CD4-positive, alpha-beta T cell treated with Interleukin-1 beta for 1 hour (primary cell): Measurements from ENCODE around the gene KIAA1549.
A peak's percentile ranks its signal among the peaks of the same experiment; 100 is the strongest.

ENCODE experiments used
- DNase-seq, 2 donors: peaks; one replicate each; pipeline ENCODE4 v3.0.0-alpha.2; 2020 to 2022

Gene KIAA1549

DNA sequence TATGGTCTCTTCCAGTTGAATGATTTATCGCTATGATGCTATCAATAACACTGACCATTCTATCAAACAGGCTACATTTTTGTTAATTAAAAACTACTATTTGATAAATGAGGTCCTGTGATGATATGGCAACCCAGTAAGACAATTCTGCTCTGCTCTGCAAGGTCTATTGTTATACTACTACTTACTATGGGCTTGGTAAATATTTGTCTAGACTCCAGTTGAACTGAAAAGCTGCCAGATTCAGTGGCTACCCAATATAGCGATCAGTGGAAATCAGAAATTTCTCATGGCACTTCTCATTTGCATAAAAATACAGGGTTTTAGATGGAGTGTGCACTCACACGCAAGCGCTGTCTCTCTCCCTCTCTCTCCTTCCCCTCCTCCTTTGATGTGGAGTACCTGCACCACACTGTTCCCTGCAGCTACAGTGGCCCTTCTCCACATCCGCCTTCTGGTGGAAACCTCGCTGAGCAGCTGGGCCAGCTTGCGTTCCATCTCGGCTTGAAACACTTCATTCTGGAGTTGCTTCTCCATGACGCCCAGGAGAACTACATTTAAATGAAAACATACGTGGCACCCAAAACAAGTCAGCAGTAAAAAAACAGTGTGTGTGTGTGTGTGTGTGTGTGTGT is 77.9 kb downstream of the KIAA1549 start:
- peak; percentile 70 to 72 for DNase-seq

DNA sequence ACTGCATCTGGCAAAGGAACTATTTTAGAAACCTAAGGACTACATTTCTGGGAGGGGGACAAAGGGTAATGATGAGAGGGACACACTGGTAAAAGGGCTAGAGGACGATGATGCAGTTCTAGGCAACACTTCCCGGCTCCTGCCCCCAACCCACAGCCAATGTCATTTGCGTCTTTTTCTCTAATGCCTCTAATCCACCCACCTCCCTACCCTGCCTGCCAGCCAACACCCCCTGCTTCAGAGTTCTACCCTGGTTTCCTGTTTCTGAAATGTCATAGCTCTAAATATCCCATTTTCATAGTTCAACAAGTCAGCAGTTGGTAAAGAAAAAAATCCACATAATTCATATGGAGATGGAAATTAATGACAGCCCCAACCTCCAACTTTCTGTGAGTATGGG is 79.0 kb downstream of the KIAA1549 start:
- DNase-seq, result no peak

DNA sequence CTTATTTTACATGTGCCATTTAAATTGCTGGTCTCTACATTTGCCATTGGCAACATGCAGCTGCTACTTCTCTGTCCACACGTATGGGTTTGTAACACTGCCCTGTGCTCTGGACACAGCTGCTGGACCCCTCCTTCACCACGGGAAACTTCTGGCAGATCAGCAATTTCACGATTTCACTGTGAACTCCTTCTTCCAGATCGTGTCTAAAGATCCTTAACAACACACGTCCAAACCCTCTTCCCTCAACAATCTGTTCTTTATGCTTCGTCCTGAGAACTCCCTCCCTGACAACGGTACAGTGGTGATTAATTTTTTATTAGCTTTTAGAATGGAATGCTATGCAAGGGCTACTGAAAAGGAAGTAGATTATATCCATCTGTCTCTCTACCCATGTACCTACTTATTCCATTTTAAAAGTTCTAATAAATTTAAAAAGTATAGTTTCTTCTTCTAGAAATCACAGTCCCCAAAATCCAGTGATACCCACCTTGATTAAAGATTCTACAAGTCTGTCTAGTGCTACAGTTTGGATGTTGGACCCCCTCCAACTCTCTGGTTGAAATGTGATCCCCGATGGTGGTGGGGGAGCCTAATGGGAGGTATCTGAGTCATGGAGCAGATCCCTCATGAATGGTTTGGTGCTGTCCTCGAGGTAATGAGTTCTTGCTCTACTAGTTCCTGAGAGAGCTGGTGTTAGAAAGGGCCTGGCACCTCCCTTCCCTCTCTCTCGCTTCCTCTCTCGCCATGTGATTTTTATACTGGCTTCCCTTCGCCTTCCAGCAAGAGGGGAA is 81.0 kb downstream of the KIAA1549 start:
- no peak for DNase-seq

DNA sequence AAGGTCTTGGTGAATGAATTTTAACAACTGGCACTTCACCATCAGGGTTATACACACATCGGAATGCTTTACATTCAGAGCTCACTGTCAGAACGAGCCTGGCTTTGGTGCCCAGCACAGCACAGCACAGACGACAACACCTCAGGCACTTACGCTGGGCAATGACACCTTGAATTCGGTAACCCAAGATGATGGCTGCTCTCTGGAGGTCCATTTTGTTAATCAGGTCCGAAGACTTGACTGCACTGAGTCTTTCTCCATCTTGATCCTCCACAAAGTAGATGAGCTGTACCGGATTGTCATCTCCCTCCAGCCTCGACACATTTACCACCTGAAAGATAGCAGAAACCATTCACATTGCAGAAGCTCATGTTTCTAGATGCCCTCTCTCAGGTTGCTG is 82.4 kb downstream of the KIAA1549 start:
- DNase-seq, result no peak

DNA sequence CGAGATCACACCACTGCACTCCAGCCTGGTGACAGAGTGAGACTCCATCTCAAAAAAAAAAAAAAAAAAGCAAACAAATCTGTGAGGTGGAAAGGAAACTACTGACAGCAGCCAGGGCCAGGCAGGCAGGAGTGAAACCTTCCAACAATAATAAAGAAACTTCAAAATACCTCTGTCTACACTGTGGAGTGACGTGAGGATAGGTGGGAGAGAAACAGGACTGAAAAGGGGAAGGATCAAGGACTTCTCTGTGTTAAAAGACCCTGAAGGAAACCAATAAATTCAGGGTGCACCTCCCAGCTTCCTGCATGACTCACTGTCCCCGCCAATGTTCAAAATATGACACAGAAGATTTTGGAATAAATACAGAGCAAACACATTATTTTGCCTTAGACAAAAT is 82.9 kb downstream of the KIAA1549 start:
- DNase-seq, result no peak

DNA sequence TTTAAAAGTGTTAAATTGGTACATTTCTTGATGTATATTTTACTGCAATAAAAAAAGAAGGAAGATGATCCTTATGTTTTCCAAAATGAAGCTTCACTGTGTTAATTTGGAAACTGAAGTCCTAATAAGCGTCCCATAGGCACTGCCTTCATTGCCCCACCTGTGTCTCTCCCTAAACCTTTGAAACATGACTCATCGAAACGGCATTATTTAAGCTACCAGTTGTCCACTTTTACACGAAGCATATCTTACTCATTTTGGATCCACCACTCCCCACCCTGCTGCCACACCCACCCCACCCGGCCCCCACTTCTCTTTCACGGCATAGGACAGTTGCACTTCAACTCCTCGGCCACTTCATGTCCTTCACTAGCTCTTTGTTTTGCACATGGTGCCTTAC is 85.5 kb downstream of the KIAA1549 start:
- DNase-seq, result no peak

DNA sequence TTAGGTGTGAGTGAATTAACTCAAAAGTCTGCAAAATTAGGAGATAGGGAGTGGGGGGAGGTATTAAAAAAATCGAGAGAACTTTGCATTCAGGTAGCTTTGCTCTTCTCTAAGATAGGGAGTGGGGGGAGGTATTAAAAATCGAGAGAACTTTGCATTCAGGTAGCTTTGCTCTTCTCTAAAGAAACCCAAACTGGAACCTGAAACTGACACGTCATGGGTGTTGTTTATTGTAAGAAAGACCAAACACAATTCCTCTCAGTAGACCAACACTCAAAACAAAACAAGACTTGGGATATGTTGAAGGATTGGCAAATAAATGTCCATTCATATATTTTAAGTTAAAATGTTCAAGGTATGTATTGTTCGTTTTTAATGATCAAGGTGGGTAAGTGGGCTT is 87.9 kb downstream of the KIAA1549 start:
- DNase-seq, result no peak

DNA sequence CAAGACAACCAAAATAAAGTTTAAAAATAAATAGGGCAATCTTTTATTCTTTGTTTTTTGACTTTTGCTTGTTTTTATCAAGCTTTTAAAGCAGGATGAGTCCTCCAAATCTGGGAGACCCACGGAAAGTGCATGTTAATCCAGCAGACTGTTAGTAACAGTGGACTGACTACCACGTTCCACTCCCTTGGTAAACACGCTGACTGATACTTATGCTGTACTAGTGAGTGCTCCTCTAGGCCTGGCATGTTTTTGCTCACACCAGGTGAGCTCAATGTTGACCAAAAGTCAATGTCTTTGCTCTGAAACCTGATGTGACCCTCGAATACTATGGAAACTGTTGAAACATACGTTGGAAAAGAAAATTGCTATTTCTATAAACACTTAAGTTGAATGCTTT is 88.4 kb downstream of the KIAA1549 start:
- DNase-seq, result no peak

DNA sequence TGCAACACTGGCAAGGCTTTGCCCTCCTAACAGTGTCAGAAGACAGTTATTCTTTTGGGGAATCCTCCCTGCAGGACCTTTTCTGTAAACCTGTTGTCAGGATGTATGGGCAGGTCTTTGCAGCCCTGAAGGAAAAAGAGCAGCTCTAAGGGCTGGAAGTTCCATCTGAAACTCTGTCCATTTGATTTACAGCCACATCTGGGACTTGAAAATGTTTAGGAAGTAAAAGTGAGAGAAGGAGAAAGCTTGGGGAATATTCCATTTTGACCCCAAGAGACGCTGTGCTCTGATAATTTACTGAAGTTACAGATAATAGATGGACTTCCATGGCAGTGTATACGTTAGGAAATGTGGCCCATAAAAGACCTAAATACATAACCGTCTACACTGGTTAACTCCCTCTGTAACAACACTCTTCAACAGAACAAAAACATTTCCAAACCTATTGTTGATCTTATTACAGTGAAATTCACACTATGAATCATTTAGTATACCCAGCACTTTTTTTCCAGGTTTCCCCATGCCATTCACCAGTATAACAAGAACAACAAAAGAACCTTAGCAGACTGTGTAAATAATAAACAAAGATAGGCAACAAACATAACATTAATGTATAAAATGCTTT is 89.1 kb downstream of the KIAA1549 start:
- DNase-seq, result no peak

DNA sequence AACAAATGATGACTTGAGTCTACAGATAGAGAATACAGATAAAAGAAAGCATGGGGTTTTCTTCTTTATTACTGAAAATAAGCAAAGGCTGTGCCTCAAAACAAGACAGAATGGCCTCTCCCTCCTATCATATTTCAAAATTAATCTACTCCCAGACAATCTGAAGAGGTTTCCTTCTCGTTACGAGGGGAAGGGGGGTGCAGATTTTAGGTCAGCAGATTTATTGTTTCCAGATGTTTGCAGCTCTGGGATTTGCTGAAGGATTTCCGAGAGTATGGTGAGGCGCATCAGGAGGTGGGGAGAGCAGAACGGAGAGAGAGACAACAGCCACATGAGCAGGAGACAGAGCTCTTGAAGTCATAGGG is 89.8 kb downstream of the KIAA1549 start:
- DNase-seq, result no peak

DNA sequence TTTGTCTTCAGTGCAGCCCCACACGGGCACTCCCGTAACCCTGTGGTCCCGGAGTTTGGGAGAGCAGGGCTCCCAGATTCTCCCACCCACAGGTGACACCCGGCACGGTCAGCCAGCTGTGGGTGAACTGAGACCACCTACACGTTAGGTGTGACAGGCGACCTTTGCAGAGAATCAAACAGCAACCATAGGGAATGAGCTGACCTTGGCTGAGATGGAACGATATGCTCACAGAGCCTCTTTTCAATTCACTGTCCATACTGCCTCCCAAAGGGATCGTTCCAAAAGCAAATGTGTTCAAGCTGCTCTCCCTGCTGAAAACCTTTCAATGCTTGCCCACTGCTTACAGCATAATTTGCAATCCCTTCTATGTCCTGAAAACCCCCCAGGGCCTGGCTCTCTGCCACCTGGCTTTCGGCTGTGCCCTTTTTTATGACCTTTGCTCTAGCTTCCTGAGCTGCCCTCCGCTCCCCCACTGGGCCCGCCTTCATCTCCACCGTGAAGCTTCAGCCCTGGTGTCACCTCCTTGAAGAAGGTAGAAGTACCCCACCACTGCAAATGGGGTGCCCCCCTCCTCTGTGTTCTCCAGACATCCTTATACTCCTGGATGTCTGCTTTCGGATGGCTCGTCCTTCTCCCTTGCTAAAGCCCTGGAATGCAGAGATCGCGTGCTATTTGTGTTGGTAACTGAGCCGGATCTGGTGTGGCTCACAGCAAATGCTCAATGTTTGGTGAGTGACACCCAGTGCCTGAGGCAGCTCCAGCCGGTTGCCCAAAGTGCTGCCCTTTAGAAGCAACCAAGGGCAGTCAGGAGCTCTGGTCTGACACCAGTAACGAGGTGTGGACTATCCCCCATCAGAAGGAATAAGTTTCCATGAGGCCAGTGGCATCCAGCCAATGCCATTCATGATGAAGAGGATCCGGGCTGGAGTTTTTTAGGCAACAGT is 90.4 kb downstream of the KIAA1549 start:
- DNase-seq, result no peak

DNA sequence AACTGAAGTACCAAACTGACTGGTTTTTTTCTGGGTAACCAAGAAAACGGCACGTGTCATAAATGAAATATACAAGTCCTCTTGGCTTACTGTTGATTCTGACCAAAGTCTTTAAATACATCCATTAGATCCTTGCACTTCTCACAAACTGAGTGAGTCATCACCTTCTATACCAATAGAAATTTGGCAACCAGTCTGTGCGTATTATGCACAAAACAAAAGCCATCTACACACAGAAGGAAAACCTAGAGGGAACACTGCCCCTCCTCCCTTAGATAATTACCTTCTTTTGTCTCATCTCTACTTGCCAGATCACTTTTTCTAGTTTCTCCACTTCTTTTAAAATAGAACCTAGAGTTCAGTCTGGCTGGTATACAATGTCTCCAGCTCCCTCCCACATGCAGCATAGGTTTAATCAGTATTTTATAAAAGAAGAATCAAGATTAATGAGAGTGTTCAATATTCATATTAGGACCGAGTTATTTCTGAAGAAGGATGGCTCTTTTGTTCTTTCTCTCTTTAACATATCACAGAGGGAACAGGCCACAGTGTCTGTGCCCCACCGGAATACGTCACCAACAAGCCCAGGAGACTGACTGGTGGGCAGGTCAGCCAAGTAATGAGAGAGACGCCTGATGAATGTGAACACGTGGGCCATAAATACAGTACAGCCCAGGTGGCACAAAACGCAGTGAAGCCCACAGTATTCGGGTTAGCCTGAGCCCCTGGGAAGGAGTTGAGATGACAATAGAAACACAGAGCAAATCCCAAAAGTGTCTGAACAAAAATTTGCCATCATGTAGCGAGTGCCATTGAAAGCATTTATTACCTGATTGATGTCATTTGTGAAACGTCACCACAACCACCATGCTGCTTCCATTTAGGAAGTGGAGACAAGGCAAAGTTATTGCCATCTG is 91.3 kb downstream of the KIAA1549 start:
- no peak for DNase-seq

DNA sequence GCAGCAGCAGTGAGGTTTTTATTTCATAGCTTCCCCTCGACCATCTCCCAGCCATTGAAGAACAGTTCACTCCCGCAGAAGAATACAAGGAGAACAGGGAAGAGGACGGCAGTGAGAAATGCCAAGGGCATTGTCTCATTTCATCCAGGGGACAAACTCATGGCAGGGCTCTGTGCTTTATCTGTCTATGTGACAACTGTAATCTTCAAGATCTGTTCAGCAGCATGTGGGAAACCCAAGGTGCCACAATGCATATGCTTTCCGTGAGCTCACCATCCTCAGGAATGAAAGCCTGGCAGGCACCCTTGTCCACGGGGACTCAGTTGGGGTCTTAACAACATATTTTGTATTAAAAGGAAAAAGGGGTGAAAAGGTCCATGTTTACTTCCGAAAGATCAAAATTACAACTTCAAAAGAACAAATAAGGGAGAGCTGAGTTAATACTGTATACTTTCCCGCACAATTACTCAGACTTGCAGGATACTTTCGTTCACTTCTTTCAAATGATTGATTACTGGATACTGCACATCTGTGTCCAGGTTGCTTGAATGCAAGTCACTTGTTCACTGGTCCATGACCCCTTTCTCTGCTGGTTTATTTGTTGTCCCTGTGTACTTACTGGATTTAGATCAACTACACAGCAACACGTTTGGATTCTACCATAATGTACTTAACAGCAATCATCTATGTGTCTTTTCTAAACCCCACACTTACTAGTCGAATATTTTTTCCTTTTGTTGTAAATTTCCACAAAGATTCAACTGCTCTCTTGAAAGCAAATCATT is 93.1 kb downstream of the KIAA1549 start:
- DNase-seq, result no peak

DNA sequence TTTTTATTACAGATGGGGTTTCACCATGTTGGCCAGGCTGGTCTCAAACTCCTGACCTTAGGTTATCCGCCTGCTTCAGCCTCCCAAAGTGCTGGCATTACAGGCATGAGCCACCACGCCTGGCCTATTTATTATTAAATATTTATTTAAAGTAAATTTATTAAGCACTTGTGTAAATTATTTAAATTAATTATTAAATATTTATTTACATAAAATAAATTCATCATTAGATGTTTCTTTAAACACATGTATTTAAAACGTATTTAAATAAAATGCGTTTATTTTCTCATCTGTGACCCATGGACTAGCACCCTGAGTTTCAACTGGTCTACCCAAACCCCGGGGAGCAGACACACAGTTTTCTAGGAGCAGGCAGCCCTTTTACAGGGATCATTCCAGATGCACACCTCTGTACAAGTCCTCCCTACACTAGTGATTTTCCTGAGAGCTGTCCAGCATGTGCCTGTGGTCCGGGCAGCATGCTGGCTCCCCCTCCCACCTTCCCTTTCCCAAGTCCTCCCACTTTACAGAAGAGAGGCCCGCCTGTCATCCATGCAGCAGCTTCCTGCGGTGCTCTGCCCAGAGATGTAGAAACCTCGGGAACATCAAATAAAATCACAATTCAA is 94.0 kb downstream of the KIAA1549 start:
- DNase-seq, result no peak

DNA sequence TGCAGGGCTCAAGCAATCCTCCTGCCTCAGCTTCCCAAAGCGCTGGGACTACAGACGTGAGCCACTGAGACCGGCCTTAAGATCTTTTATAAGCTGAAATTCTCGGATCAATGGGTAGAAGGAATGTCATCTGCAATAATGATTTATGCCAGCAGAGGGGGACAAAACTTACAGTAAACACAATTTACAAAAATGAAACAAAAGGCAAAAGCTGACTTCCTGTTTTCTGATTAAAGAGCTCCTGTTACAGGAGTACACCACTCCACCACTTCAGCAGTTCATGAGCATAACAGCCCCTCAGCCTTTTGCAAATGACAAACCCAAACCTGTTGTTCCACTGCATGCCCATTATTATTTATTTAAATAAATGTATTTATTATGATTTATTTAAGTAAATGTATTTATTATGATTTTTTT is 94.7 kb downstream of the KIAA1549 start:
- DNase-seq, result peak; percentile 31 to 80

DNA sequence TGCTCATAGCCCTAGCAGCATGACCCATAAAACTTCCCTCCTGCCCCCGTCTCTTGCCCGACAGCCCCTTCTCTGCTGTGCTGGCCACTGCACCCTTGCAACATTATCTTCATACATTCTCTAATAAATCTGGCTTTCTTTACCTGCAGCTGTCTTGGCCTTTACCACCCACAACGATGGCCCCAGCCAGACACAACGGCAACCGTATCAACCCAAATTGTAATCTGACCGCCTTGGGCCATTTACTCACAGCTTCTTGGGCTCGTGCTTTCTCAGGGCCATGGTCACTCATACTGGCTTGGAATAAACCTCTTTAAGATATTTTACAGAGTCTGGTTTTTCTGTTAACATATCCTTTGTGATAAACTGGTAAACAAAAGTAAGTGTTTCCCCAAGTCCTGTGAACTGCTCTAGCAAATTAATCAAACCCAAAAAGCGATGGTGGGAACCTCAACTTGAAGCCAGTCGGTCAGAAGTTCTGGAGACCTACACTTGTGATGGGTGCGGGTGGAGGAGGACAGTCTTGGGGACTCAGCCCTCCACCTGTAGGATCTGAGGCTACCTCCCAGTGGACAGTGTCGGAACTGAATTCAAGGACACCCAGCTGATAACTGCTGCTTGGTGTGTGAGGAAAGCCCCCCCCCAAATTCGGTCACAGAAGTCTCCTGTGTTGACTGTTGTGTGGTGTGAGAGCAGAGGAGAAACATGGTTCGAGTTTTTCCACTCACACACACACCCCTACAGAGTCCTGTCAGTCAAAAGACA is 95.6 kb downstream of the KIAA1549 start:
- DNase-seq, result no peak

DNA sequence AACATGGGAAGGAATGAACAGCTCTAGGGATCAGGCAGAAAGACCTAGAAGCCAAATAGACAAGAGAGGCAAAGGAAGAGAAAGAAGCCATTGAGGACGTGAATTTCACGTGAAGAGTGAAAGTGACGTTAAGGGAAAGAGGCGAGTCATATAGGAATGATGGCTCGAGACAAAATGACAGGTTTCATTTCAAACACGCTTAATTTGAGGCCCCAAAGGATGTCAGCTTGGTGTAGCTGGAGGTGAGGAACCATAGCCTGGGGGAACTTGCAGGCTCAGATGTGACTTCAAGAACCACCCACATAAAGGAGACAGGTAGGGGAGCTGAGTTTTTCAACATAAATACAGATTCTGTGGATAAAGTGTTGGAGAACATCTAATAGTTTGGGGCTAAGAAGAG is 98.9 kb downstream of the KIAA1549 start:
- DNase-seq, result no peak

DNA sequence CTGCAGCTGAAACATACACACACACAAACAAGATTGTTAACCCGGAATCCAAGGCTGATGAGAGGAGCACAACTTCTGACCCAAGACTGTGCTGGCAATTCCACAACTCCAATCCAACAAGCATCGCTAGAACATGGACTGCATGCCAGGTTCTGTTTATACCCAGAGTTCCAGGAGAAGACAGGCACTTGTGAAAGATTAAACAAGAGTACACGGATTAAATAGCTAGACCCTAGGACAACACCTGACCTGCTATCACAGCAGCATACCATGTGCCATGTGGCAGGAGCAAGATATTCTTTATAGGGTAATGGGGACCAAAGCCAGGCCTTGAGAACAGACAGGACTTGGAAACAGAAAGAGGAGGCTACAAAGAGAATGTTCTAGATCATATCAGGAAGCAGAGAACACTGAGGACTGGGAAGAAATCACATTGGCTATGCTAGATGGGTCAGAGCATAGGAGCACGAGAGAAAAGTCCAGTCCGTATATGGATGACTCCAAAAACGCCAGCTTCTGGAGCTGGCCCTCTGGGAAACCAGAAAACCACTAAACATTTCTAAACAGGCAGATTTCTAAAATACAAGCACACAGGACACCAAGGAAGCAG is 99.5 kb downstream of the KIAA1549 start:
- no peak for DNase-seq

DNA sequence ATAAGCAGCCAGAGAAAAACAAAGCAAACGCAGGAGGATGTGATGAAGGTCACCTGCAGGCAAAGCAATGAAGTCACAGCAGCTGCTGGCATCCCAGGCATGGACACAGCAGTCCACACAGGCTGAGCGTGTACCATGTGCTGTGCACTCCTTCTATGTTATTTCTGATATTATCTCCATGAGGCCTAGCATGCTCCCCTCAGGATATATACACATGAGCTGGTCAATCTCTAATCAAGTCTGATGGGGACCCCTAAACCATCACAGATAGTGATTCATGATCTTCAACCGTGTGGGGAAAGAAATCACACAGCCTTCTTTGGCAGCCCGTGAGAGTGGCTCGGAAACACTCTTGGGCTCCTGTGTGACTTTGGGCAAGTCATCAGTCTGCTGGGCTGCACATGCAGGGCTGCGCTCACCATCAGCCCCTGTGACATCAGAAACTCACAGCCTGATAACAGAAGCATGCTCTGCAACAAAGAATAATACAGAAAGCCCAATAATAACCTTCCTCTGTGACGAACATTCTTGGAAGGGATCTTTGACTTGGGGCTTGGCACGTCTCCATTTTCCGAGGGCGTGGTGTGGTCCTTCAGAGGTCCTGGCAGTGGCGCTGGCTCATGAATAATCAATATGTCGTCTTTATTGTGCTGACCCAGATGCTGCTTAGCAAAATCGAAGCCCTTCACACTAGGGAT is 100.2 kb downstream of the KIAA1549 start:
- no peak for DNase-seq
